Naive thymus-derived CD4-positive, alpha-beta T cell (primary cell): Measurements from ENCODE around the gene BCAP29. TPM values are rescaled to one million over a fixed set of nuclear protein-coding genes. Genes with fewer than 3 reads are reported as not detected.
"Not testable (repeated sequence)": the region's sequence is repeated elsewhere in the genome, so short reads cannot be mapped to it uniquely, and the experiment has no call there.

Source experiments
- ATAC-seq: fragments of 150-1000 bp; cut with Tn5 transposase; 2 replicates; pipeline ENCODE4 v1.10.0; 2021; ENCODE audit warnings: mild to moderate bottlenecking, moderate library complexity
- CTCF ChIA-PET: fragments of 350-600 bp; sonication (Branson Sonifier 250); formaldehyde crosslinking; loops from one replicate; lab custom pipeline; 2021; ENCODE audit warnings: antibody characterized with exemption; lab: Charles Lee
- POLR2A ChIA-PET: fragments of 350-600 bp; sonication (Branson Sonifier 250); formaldehyde crosslinking; loops from one replicate; lab custom pipeline; 2021; ENCODE audit warnings: antibody characterized with exemption, inconsistent platforms; lab: Charles Lee
- DNase-seq, 9 donors: peaks; one replicate each; pipeline versions ENCODE4 v3.0.0 to v3.0.0-alpha.2; 2020 to 2022; ENCODE audit warnings: mixed read lengths in 1 of 9
- H3K27ac ChIP-seq: one replicate; pipeline ENCODE4 v1.7.0; 2013; ENCODE audit warnings: mild to moderate bottlenecking, low read depth, low read length, moderate library complexity
- H3K27me3 ChIP-seq, 2 donors: one replicate each; pipeline ENCODE4 v1.7.0; 2013; ENCODE audit warnings: low read length in 2 of 2, mild to moderate bottlenecking in 2 of 2, moderate library complexity in 2 of 2; ENCODE audit not compliant: control insufficient read depth in 2 of 2, insufficient read depth in 2 of 2
- H3K36me3 ChIP-seq, 3 experiments: 1 replicate in 2 of 3; 2 replicates in 1 of 3; pipeline ENCODE4 v1.7.0; 2013; ENCODE audit warnings: low read length in 3 of 3, mild to moderate bottlenecking in 3 of 3, moderate library complexity in 1 of 3; ENCODE audit not compliant: insufficient read depth in 3 of 3, control insufficient read depth in 2 of 3
- H3K4me1 ChIP-seq, 2 donors: one replicate each; pipeline ENCODE4 v1.7.0; 2013; ENCODE audit warnings: low read length in 2 of 2, mild to moderate bottlenecking in 2 of 2, moderate library complexity in 1 of 2; ENCODE audit not compliant: control insufficient read depth in 2 of 2, insufficient read depth in 2 of 2
- H3K4me3 ChIP-seq: 2 replicates; pipeline ENCODE4 v1.7.0; 2013; ENCODE audit warnings: mild to moderate bottlenecking, low read length
- H3K9me3 ChIP-seq, 3 experiments: 1 replicate in 2 of 3; 2 replicates in 1 of 3; pipeline ENCODE4 v1.7.0; 2013; ENCODE audit warnings: low read length in 3 of 3; ENCODE audit not compliant: control insufficient read depth in 2 of 3
- H3K27ac Mint-ChIP-seq, 9 donors: one replicate each; pipeline ENCODE4 v1.8.0; 2020 to 2022; ENCODE audit warnings: mixed read lengths in 9 of 9, mild to moderate bottlenecking in 8 of 9, moderate library complexity in 5 of 9, inconsistent platforms in 2 of 9
- H3K27me3 Mint-ChIP-seq, 5 donors: one replicate each; pipeline ENCODE4 v1.8.0; 2021 to 2022; ENCODE audit warnings: mixed read lengths in 5 of 5, mild to moderate bottlenecking in 1 of 5
- H3K36me3 Mint-ChIP-seq, 5 donors: one replicate each; pipeline ENCODE4 v1.8.0; 2020 to 2022; ENCODE audit warnings: mixed read lengths in 5 of 5, mild to moderate bottlenecking in 3 of 5, inconsistent platforms in 1 of 5
- H3K4me1 Mint-ChIP-seq, 7 donors: one replicate each; pipeline ENCODE4 v1.8.0; 2020 to 2022; ENCODE audit warnings: mixed read lengths in 7 of 7, mild to moderate bottlenecking in 3 of 7, inconsistent platforms in 1 of 7
- H3K4me3 Mint-ChIP-seq, 10 donors: one replicate each; pipeline ENCODE4 v1.8.0; 2020 to 2022; ENCODE audit warnings: mild to moderate bottlenecking in 10 of 10, mixed read lengths in 10 of 10, moderate library complexity in 6 of 10, inconsistent platforms in 2 of 10
- H3K9me3 Mint-ChIP-seq, 11 donors: one replicate each; pipeline ENCODE4 v1.8.0; 2020 to 2022; ENCODE audit warnings: mixed read lengths in 11 of 11, mild to moderate bottlenecking in 4 of 11, inconsistent platforms in 1 of 11, moderate library complexity in 1 of 11
- intact Hi-C, 2 donors: fragments of 100-400 bp; cut with micrococcal nuclease; formaldehyde crosslinking; loops; one replicate each; pipeline ENCODE4 v1.15.1; 2023
- polyA plus RNA-seq, 2 donors: library from polyadenylated mRNA; unstranded; fragments of 300-500 nt; fragmentation: Illumina TruSeq; gene quantifications; one replicate each; pipeline ENCODE4 v1.2.3, GENCODE V29; 2021
- total RNA-seq, 6 experiments: library from RNA in 5 of 6; stranded (reverse) in 5 of 6; gene quantifications; 1 replicate in 5 of 6; 2 replicates in 1 of 6; pipeline ENCODE4 v1.2.3 and lab custom pipeline; 2021 to 2026

BCAP29 gene
- total and polyA plus RNA-seq, 7 experiments from 2014 or later = 10.5 to 38.7 (median 24.4) TPM

DNA sequence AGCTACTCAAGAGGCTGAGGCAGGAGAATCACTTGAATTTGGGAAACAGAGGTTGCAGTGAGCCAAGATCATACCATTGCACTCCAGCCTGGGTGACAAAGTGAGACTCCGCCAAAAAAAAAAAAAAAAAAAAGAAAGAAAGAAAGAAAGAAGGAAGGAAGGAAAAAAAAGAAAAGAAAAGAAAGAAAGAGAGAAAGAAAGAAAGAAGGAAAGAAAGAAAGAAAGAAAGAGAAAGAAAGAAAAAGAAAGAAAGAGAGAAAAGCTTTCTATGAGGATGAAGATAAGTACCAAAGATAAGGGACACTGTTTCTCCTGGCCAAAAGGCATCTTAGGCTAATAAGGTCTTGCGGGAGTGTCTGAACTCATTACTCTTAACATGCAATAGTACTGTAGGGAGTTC, 59.0 kb downstream of the BCAP29 start:
- ATAC-seq, H3K27me3 ChIP-seq, H3K4me1 ChIP-seq, H3K36me3 ChIP-seq, POLR2A ChIA-PET, H3K4me3 ChIP-seq, H3K9me3 ChIP-seq, H3K27ac ChIP-seq, DNase-seq: not testable (repeated sequence)
- intact Hi-C loops = loop anchor here in 1 of 2 donors (2.0 to 5.0 kb wide), 2 partner anchors 16 to 77 kb away; partner anchors contain the start of genes COG5 and DUS4L
- H3K27ac Mint-ChIP-seq = peak overlapping the region in 1 of 9 donors; percentile 23
- H3K4me1 Mint-ChIP-seq = peaks cover 0 to 56% (median 0%) of the 10 kb centered on the region in 7 donors
- peaks cover 0 to 32% (median 9%) of the 10 kb centered on the region in 5 donors for H3K27me3 Mint-ChIP-seq
- peaks cover 0 to 12% (median 5%) of the 10 kb centered on the region in 11 donors for H3K9me3 Mint-ChIP-seq
- CTCF ChIA-PET = interaction anchor here (0.6 kb wide), 1 partner anchor 13 kb away, joined by 3 read pairs; no protein-coding TSS in a partner anchor
- H3K36me3 Mint-ChIP-seq = peaks cover 0 to 35% (median 7%) of the 10 kb centered on the region in 5 donors
- peak overlapping the region in 1 of 10 donors; percentile 24 for H3K4me3 Mint-ChIP-seq

DNA sequence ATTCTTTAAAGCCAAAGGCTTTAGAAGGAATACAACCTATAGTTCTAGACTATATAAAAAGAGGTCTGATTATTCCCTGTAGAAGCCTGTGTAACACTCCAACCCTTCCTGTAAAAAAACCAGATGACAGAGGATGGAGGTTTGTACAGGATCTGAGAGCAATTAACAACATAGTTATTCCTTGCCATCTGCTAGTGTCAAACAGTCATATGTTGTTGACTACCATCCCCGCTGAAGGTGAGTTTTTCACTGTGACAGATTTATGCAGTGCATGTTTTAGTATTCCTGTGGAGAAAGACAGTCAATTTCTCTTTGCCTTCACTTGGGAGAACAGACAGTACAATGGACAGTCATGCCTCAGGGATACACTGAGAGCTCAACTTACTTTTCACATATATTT, 61.6 kb downstream of the BCAP29 start:
- H3K27me3 Mint-ChIP-seq = peaks cover 0 to 26% (median 11%) of the 10 kb centered on the region in 5 donors
- POLR2A ChIA-PET = no interaction called here
- DNase-seq = no peak
- peaks cover 0 to 35% (median 0%) of the 10 kb centered on the region in 5 donors for H3K36me3 Mint-ChIP-seq
- no peak overlapping the region for H3K4me3 ChIP-seq
- no peaks in the 10 kb centered on the region for H3K4me1 ChIP-seq
- H3K36me3 ChIP-seq = no peaks in the 10 kb centered on the region
- CTCF ChIA-PET = no interaction called here
- no peak for ATAC-seq
- H3K9me3 ChIP-seq = no peaks in the 10 kb centered on the region
- no peak overlapping the region for H3K4me3 Mint-ChIP-seq
- peaks cover 0 to 49% (median 0%) of the 10 kb centered on the region in 7 donors for H3K4me1 Mint-ChIP-seq
- peak overlapping the region in 1 of 9 donors; percentile 25 for H3K27ac Mint-ChIP-seq
- H3K27me3 ChIP-seq = no peaks in the 10 kb centered on the region
- peaks cover 0 to 20% (median 8%) of the 10 kb centered on the region in 11 donors for H3K9me3 Mint-ChIP-seq
- intact Hi-C loops = no loop called here
- H3K27ac ChIP-seq = no peak overlapping the region

DNA sequence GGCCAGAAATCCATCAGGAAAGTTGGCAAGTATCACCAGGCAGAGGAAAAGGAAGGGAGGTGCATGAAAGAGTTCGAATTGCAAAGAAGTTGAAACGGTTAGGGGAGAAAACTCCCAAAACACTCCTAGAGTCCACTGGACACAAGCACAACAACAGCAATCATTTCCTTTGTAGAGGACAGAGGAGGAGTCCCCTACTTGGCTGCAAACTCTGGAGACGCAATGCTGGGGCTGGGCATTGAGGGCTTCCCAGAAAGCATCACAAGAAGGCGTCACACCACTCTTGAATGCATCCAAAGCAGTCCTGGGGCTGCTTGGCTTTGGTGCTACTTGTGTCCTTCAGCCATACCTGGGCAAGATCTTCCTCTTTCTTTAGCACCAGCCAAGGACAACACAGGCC, 62.5 kb downstream of the BCAP29 start:
- ATAC-seq = no peak
- intact Hi-C loops = no loop called here
- H3K4me3 Mint-ChIP-seq = no peak overlapping the region
- H3K27me3 Mint-ChIP-seq = peaks cover 0 to 24% (median 11%) of the 10 kb centered on the region in 5 donors
- no peak overlapping the region for H3K27ac Mint-ChIP-seq
- no peak for DNase-seq
- H3K4me1 ChIP-seq = no peaks in the 10 kb centered on the region
- no peaks in the 10 kb centered on the region for H3K9me3 ChIP-seq
- no peaks in the 10 kb centered on the region for H3K36me3 ChIP-seq
- H3K4me3 ChIP-seq = no peak overlapping the region
- ChIA-PET CTCF (no interaction called here), POLR2A (no interaction called here)
- peaks cover 0 to 38% (median 0%) of the 10 kb centered on the region in 5 donors for H3K36me3 Mint-ChIP-seq
- peaks cover 0 to 20% (median 7%) of the 10 kb centered on the region in 11 donors for H3K9me3 Mint-ChIP-seq
- H3K27me3 ChIP-seq = no peaks in the 10 kb centered on the region
- no peak overlapping the region for H3K27ac ChIP-seq
- peaks cover 0 to 49% (median 0%) of the 10 kb centered on the region in 7 donors for H3K4me1 Mint-ChIP-seq

DNA sequence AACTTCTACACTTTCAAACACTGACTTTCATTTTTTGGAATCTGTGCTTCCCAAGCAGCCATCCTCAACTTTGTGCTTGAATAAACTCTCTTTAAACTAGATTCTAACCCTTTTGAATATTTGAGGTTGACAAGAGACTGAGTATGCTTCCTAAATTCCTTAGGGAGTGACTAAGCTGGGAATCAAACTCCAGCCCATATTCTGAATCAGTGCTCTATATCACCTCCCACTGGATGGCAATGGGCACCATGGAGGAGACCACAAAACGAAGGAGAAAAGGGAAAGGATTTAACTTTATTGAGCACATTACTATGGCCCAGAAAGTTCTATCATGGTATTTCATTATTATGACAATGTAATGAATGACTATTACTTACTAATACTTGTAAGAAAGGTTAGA, 63.4 kb downstream of the BCAP29 start:
- Mint-ChIP-seq H3K36me3 (peaks cover 0 to 31% (median 0%) of the 10 kb centered on the region in 5 donors), H3K4me1 (peaks cover 0 to 44% (median 0%) of the 10 kb centered on the region in 7 donors), H3K27ac (no peak overlapping the region), H3K9me3 (peaks cover 0 to 13% (median 6%) of the 10 kb centered on the region in 11 donors), H3K4me3 (no peak overlapping the region), H3K27me3 (peaks cover 0 to 15% (median 11%) of the 10 kb centered on the region in 5 donors)
- intact Hi-C loops = no loop called here
- Histone ChIP-seq H3K27me3 (no peaks in the 10 kb centered on the region), H3K4me3 (no peak overlapping the region), H3K4me1 (no peaks in the 10 kb centered on the region), H3K36me3 (no peaks in the 10 kb centered on the region), H3K9me3 (no peaks in the 10 kb centered on the region), H3K27ac (no peak overlapping the region)
- ChIA-PET POLR2A (no interaction called here), CTCF (no interaction called here)
- DNase-seq = no peak
- ATAC-seq = no peak

DNA sequence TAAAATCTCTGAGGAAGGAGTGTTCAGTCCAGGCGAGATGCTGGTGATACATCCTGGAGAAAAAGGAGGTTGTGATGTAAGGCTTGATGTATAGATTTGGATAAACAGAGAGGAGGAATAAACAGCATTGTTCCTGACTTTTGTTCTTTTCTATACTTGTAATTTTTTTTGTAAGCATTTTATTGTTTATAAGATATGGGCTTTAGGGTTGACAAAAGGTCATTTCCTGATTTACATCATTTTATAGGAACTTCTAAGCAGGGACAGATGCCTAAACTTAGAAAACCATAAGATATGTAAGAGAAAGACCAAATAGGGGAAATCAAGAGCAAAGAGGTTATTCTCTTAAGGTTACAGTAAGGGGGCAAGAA, 63.9 kb downstream of the BCAP29 start:
- no peaks in the 10 kb centered on the region for H3K4me1 ChIP-seq
- no peaks in the 10 kb centered on the region for H3K36me3 ChIP-seq
- no peak overlapping the region for H3K27ac ChIP-seq
- no peaks in the 10 kb centered on the region for H3K27me3 ChIP-seq
- peaks cover 0 to 12% (median 6%) of the 10 kb centered on the region in 11 donors for H3K9me3 Mint-ChIP-seq
- CTCF ChIA-PET = no interaction called here
- peak overlapping the region in 1 of 10 donors; percentile 62 for H3K4me3 Mint-ChIP-seq
- POLR2A ChIA-PET = no interaction called here
- peaks cover 0 to 29% (median 0%) of the 10 kb centered on the region in 5 donors for H3K36me3 Mint-ChIP-seq
- intact Hi-C loops = loop anchor here in 1 of 2 donors (2.0 kb wide), 1 partner anchor 15 kb away; no protein-coding TSS in a partner anchor
- ATAC-seq = no peak
- H3K4me1 Mint-ChIP-seq = peaks cover 0 to 39% (median 0%) of the 10 kb centered on the region in 7 donors
- no peak for DNase-seq
- peaks cover 0 to 13% (median 11%) of the 10 kb centered on the region in 5 donors for H3K27me3 Mint-ChIP-seq
- H3K9me3 ChIP-seq = no peaks in the 10 kb centered on the region
- H3K27ac Mint-ChIP-seq = peak overlapping the region in 1 of 9 donors; percentile 6
- no peak overlapping the region for H3K4me3 ChIP-seq

DNA sequence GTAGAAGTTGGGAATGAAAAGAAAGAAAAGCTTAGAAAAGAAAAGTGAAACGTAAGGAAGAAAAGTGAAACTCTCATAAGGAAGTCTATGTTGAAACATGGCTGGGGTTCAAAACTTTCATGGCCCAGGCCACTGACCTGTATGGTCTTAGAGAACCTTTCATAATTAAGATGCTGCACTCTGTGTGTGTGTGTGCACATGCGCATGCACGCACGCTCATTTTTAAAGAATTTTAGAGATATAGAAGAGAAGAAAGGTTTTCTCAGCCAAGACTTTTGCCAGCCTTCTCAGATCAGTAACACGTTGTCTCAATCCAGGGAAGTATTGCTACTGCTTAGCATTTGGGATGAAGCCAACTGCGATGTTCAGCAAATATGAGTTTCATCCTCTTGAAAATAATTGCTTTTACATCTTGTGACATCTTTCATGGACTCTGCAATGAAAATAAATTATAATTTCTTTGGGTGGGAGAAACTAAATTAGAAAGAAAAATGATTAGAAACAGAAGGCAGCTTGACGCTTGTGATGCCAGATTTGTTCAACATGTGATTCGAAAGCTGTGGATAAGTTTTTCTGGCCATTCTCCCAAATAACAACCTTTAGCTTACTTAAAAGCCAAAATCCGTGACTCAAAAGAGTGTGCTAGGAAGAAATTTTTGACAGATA, 64.4 kb downstream of the BCAP29 start:
- H3K27me3 ChIP-seq = no peaks in the 10 kb centered on the region
- peaks cover 2 to 13% (median 10%) of the 10 kb centered on the region in 5 donors for H3K27me3 Mint-ChIP-seq
- no peak for DNase-seq
- peaks cover 0 to 29% (median 0%) of the 10 kb centered on the region in 5 donors for H3K36me3 Mint-ChIP-seq
- peaks cover 0 to 12% (median 6%) of the 10 kb centered on the region in 11 donors for H3K9me3 Mint-ChIP-seq
- peak overlapping the region in 1 of 9 donors; percentile 9 for H3K27ac Mint-ChIP-seq
- no peaks in the 10 kb centered on the region for H3K4me1 ChIP-seq
- intact Hi-C loops = loop anchor here in 1 of 2 donors (2.0 kb wide), 1 partner anchor 14 kb away; no protein-coding TSS in a partner anchor
- no peaks in the 10 kb centered on the region for H3K9me3 ChIP-seq
- no peak overlapping the region for H3K27ac ChIP-seq
- ChIA-PET POLR2A (no interaction called here), CTCF (no interaction called here)
- ATAC-seq = no peak
- H3K4me1 Mint-ChIP-seq = peaks cover 0 to 34% (median 0%) of the 10 kb centered on the region in 7 donors
- peak overlapping the region in 1 of 10 donors; percentile 62 for H3K4me3 Mint-ChIP-seq
- H3K36me3 ChIP-seq = no peaks in the 10 kb centered on the region
- no peak overlapping the region for H3K4me3 ChIP-seq
